Astrocyte (in vitro differentiated cells and primary cell): ENCODE data around the gene NIPBL. TPM values are rescaled to one million over a fixed set of nuclear protein-coding genes. Genes with fewer than 3 reads are reported as not detected.
A peak's percentile ranks its signal among the peaks of the same experiment; 100 is the strongest.

ENCODE experiments used
- DNase-seq: peaks from one replicate; pipeline ENCODE4 v3.0.0-alpha.2; 2010; ENCODE audit warnings: low read depth
- FAIRE-seq: peaks from 2 replicates; lab custom pipeline; 2011; peaks lifted over from hg19 to GRCh38; lab: Jason Lieb, UNC
- H2AFZ ChIP-seq: 2 replicates; pipeline ENCODE4 v1.6.0; 2012; ENCODE audit warnings: low read depth, low read length, inconsistent platforms
- H3K27ac ChIP-seq: 2 replicates; pipeline ENCODE4 v1.5.1; 2011; ENCODE audit warnings: low read depth, low read length, inconsistent platforms
- H3K27me3 ChIP-seq: 2 replicates; pipeline ENCODE4 v1.6.0; 2011; ENCODE audit warnings: low read length, inconsistent platforms; ENCODE audit not compliant: insufficient read depth
- H3K36me3 ChIP-seq: 2 replicates; pipeline ENCODE4 v1.5.1; 2011; ENCODE audit warnings: low read length, inconsistent platforms; ENCODE audit not compliant: insufficient read depth
- H3K4me1 ChIP-seq: 2 replicates; pipeline ENCODE4 v1.5.1; 2011; ENCODE audit warnings: low read length, inconsistent platforms; ENCODE audit not compliant: insufficient read depth
- H3K4me2 ChIP-seq: 2 replicates; pipeline ENCODE4 v1.6.0; 2012; ENCODE audit warnings: low read length, inconsistent platforms
- H3K4me3 ChIP-seq: 2 replicates; pipeline ENCODE4 v1.5.1; 2011; ENCODE audit warnings: low read depth, mild to moderate bottlenecking, low read length, inconsistent platforms; ENCODE audit not compliant: insufficient read depth
- H3K79me2 ChIP-seq: 2 replicates; pipeline ENCODE4 v1.6.0; 2012; ENCODE audit warnings: mild to moderate bottlenecking, low read length, inconsistent platforms; ENCODE audit not compliant: insufficient read depth
- H3K9ac ChIP-seq: 2 replicates; pipeline ENCODE4 v1.6.0; 2012; ENCODE audit warnings: mild to moderate bottlenecking, low read length, inconsistent platforms
- H3K9me3 ChIP-seq: 2 replicates; pipeline ENCODE4 v1.5.1; 2012; ENCODE audit warnings: low read depth, mild to moderate bottlenecking, low read length, inconsistent platforms; ENCODE audit not compliant: insufficient read depth
- H4K20me1 ChIP-seq: 2 replicates; pipeline ENCODE4 v1.6.0; 2012; ENCODE audit warnings: low read length, inconsistent platforms; ENCODE audit not compliant: insufficient read depth
- H3K27ac Mint-ChIP-seq: one replicate; pipeline ENCODE4 v1.8.0; 2021; ENCODE audit warnings: mild to moderate bottlenecking, mixed read lengths; ENCODE audit not compliant: unreplicated experiment
- H3K27me3 Mint-ChIP-seq: one replicate; pipeline ENCODE4 v1.8.0; 2021; ENCODE audit warnings: low read depth, mixed read lengths; ENCODE audit not compliant: unreplicated experiment
- H3K36me3 Mint-ChIP-seq: one replicate; pipeline ENCODE4 v1.8.0; 2021; ENCODE audit warnings: low read depth, mixed read lengths; ENCODE audit not compliant: unreplicated experiment
- H3K4me1 Mint-ChIP-seq: one replicate; pipeline ENCODE4 v1.8.0; 2021; ENCODE audit warnings: low read depth, mixed read lengths; ENCODE audit not compliant: unreplicated experiment
- H3K4me3 Mint-ChIP-seq: one replicate; pipeline ENCODE4 v1.8.0; 2021; ENCODE audit warnings: mild to moderate bottlenecking, moderate library complexity, mixed read lengths; ENCODE audit not compliant: unreplicated experiment
- H3K9me3 Mint-ChIP-seq: one replicate; pipeline ENCODE4 v1.8.0; 2021; ENCODE audit warnings: mild to moderate bottlenecking, mixed read lengths; ENCODE audit not compliant: unreplicated experiment
- CTCF ChIP-seq: IDR thresholded peaks from 2 replicates; pipeline ENCODE4 v1.5.1; 2011; ENCODE audit warnings: low read depth, mild to moderate bottlenecking, inconsistent platforms, low read length, moderate library complexity; ENCODE audit not compliant: insufficient read depth
- EZH2 ChIP-seq: IDR thresholded peaks from 2 replicates; pipeline ENCODE4 v1.6.1; 2012; ENCODE audit warnings: mild to moderate bottlenecking, low read length, inconsistent platforms; ENCODE audit not compliant: insufficient read depth
- total RNA-seq: library from RNA; stranded (reverse); gene quantifications from 2 replicates; pipeline ENCODE4 v1.2.1, GENCODE V29; 2021

Gene NIPBL
- total RNA-seq, 1 donor from 2014 or later, result 45.3 TPM

GRCh38 chr5:36948041-36948440, 71.5 kb downstream of the NIPBL start:
- H3K4me3 ChIP-seq, result no peak overlapping the region
- Mint-ChIP-seq H3K4me3 (no peak overlapping the region), H3K36me3 (no peaks in the 10 kb centered on the region), H3K4me1 (peaks cover 52% of the 10 kb centered on the region), H3K27ac (peak overlapping the region; percentile 16), H3K9me3 (no peaks in the 10 kb centered on the region), H3K27me3 (no peaks in the 10 kb centered on the region)
- peak; percentile 65 for DNase-seq
- peak overlapping the region; percentile 4 for H3K4me2 ChIP-seq
- no peak overlapping the region for H2AFZ ChIP-seq
- no peaks in the 10 kb centered on the region for H3K9me3 ChIP-seq
- H3K27me3 ChIP-seq, result no peaks in the 10 kb centered on the region
- no peak overlapping the region for H3K9ac ChIP-seq
- H3K4me1 ChIP-seq, result peaks cover 12% of the 10 kb centered on the region
- H3K36me3 ChIP-seq, result no peaks in the 10 kb centered on the region
- H4K20me1 ChIP-seq, result peaks cover 70% of the 10 kb centered on the region
- no peak overlapping the region for H3K27ac ChIP-seq
- no peak for TF ChIP-seq EZH2
- TF ChIP-seq CTCF, result no peak
- peaks cover 90% of the 10 kb centered on the region for H3K79me2 ChIP-seq
- no peak for FAIRE-seq

- no peak overlapping the region for H3K27ac Mint-ChIP-seq
- peaks cover 50% of the 10 kb centered on the region for H3K4me1 Mint-ChIP-seq
- H3K9ac ChIP-seq, result no peak overlapping the region
- H3K79me2 ChIP-seq, result peaks cover 90% of the 10 kb centered on the region
- H3K36me3 ChIP-seq, result no peaks in the 10 kb centered on the region
- H3K27me3 Mint-ChIP-seq, result no peaks in the 10 kb centered on the region
- H3K36me3 Mint-ChIP-seq, result no peaks in the 10 kb centered on the region
- peaks cover 12% of the 10 kb centered on the region for H3K4me1 ChIP-seq
- H3K27ac ChIP-seq, result no peak overlapping the region
- H3K9me3 ChIP-seq, result no peaks in the 10 kb centered on the region
- no peak overlapping the region for H2AFZ ChIP-seq
- no peaks in the 10 kb centered on the region for H3K9me3 Mint-ChIP-seq
- H4K20me1 ChIP-seq, result peaks cover 70% of the 10 kb centered on the region
- no peak overlapping the region for H3K4me2 ChIP-seq
- H3K27me3 ChIP-seq, result no peaks in the 10 kb centered on the region
- FAIRE-seq (no peak), DNase-seq (no peak)
- H3K4me3 ChIP-seq, result no peak overlapping the region
- H3K4me3 Mint-ChIP-seq, result no peak overlapping the region
- TF ChIP-seq CTCF (no peak), EZH2 (no peak)
Measured at GRCh38 chr5:36948650-36949049, 72.1 kb downstream of the NIPBL start.

GRCh38 chr5:36949593-36949992, 73.0 kb downstream of the NIPBL start:
- FAIRE-seq (no peak), DNase-seq (no peak)
- Histone ChIP-seq H3K9me3 (no peaks in the 10 kb centered on the region), H3K9ac (no peak overlapping the region), H3K36me3 (no peaks in the 10 kb centered on the region), H4K20me1 (peaks cover 61% of the 10 kb centered on the region), H3K27ac (no peak overlapping the region), H2AFZ (no peak overlapping the region), H3K79me2 (peaks cover 90% of the 10 kb centered on the region), H3K4me3 (no peak overlapping the region), H3K4me2 (no peak overlapping the region), H3K4me1 (peaks cover 12% of the 10 kb centered on the region), H3K27me3 (no peaks in the 10 kb centered on the region)
- H3K4me1 Mint-ChIP-seq, result peaks cover 47% of the 10 kb centered on the region
- no peaks in the 10 kb centered on the region for H3K9me3 Mint-ChIP-seq
- H3K4me3 Mint-ChIP-seq, result no peak overlapping the region
- no peak for TF ChIP-seq CTCF
- no peak for TF ChIP-seq EZH2
- no peaks in the 10 kb centered on the region for H3K36me3 Mint-ChIP-seq
- H3K27me3 Mint-ChIP-seq, result no peaks in the 10 kb centered on the region
- H3K27ac Mint-ChIP-seq, result no peak overlapping the region
